H1 (cell line): ENCODE results near the gene TEDDM1. TPM values are rescaled to one million over a fixed set of nuclear protein-coding genes. Genes with fewer than 3 reads are reported as not detected.

Source experiments
- polyA plus RNA-seq, 7 experiments: library from polyadenylated mRNA; depleted of rRNA in 3 of 7; stranded (reverse) in 5 of 7; unstranded in 2 of 7; fragments of >200 nt in 5 of 7; fragments of 200-250 nt in 2 of 7; gene quantifications; 1 replicate in 5 of 7; 2 replicates in 1 of 7; 4 replicates in 1 of 7; pipeline versions ENCODE4 v1.2.1 to v1.2.3, GENCODE V29; 2011 to 2013; ENCODE audit warnings: missing spikeins in 2 of 7, mixed read lengths in 2 of 7
- total RNA-seq: library from RNA; stranded (reverse); fragmentation: NEBNext Ultra II Directional; extraction: Animal tissue kit (Norgen Biotek cat#: 25700); gene quantifications from 2 replicates; pipeline ENCODE4 v1.2.1, GENCODE V29; 2021

The TEDDM1 gene
- total and polyA plus RNA-seq, 2 of the 8 experiments (the other 6 are each of a cell fraction or from before 2014, with no cell fraction given) = not detected

Other genes starting within 250 kb of the TEDDM1 start
- gene GLUL, start 8.9 kb downstream of the TEDDM1 start, total RNA-seq = 453 and 457 TPM in 2 replicates
- 261 and 313 TPM in 2 replicates for gene GLUL, start 8.9 kb downstream of the TEDDM1 start, polyA plus RNA-seq (2011; rRNA removed)
- gene RGSL1, start 49.5 kb upstream of the TEDDM1 start, total RNA-seq = not detected in 2 replicates
- not detected in 2 replicates for gene RGSL1, start 49.5 kb upstream of the TEDDM1 start, polyA plus RNA-seq (2011; rRNA removed)
- gene RNASEL, start 188.6 kb upstream of the TEDDM1 start, total RNA-seq = 0.57 and 0.78 TPM in 2 replicates
- gene RNASEL, start 188.6 kb upstream of the TEDDM1 start, polyA plus RNA-seq (2011; rRNA removed) = 0.27 and 0.39 TPM in 2 replicates
- gene RGS16, start 203.7 kb upstream of the TEDDM1 start, total RNA-seq = 8.1 and 9.8 TPM in 2 replicates
- 5.7 and 7.7 TPM in 2 replicates for gene RGS16, start 203.7 kb upstream of the TEDDM1 start, polyA plus RNA-seq (2011; rRNA removed)